ENCODE data around the gene GLG1.
"Not testable (repeated sequence)": the region's sequence is repeated elsewhere in the genome, so short reads cannot be mapped to it uniquely, and the experiment has no call there.

Gene GLG1

DNA sequence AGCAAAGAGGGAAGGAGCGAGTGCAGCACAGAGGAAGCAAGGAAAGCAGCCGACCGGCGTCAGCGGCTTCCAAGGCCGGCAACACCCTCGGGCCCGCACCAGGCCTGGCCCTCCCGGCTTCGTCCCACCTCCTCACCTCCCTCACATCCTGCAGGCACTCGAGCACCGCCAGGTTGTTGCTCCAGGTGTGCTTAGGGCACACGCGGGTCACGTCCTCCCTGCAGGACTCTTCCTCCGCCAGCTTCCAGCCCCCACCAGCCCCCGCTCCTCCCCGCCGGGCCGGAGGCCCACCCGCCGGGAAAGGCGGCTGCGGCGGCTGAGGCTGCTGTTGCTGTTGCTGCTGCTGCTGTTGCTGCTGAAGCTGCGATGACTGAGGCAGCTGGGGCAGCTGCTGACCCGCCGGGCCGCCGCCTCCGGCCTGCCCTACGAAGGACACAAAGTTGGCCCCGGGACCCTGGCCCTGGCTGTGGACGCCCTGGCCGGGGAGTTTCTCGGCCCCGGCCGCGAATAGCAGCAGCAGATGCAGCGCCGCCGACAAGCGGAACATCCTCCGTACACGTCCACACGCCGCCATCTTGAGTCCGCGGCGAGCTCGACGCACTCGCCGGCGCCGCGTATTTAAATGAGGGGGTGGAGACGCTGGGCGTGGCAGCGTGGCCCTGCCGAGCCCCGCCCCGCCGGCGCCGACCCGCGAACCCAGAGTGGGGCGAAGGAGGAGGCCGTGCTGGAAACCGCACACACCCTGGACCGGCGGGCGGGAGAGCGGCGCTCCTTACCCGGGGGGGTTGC is at the start of gene GLG1:
TSS of gene GLG1 (minus strand) at position 594 of the 789 bp plus-strand sequence. CDS start at position 574, 20 bp downstream.
- peak; percentile 90 for DNase-seq (ENCODE audit: low spot score)
- H3K4me3 ChIP-seq: peak within 1 kb of the TSS; percentile 88
- TF ChIP-seq, protein P1, sequence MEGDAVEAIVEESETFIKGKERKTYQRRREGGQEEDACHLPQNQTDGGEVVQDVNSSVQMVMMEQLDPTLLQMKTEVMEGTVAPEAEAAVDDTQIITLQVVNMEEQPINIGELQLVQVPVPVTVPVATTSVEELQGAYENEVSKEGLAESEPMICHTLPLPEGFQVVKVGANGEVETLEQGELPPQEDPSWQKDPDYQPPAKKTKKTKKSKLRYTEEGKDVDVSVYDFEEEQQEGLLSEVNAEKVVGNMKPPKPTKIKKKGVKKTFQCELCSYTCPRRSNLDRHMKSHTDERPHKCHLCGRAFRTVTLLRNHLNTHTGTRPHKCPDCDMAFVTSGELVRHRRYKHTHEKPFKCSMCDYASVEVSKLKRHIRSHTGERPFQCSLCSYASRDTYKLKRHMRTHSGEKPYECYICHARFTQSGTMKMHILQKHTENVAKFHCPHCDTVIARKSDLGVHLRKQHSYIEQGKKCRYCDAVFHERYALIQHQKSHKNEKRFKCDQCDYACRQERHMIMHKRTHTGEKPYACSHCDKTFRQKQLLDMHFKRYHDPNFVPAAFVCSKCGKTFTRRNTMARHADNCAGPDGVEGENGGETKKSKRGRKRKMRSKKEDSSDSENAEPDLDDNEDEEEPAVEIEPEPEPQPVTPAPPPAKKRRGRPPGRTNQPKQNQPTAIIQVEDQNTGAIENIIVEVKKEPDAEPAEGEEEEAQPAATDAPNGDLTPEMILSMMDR (IDR thresholded peaks at IDR 0.05): no peak
- peak within 1 kb of the TSS; percentile 96 for H3K27ac ChIP-seq

DNA sequence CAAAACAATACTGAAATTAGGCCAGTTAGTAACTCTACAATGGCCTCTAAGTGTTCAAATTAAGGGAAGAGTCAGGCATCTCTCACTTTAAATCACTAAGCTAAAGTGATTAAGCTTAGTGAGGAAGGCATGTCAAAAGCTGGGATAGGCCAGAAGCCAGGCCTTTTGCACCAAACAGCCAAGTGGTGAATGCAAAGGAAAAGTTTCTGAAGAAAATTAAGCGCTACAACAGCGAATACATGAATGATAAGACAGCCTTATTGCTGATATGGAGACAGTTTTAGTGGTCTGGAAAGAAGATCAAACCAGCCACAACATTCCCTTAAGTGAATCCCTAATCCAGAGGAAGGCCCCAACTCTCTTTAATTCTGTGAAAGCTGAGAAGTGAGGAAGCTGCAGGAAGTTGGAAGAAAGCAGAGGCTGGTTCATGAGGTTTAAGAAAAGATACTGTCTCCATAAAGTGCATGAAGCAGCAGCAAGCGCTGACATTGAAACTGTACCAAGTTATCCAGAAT is 47.7 kb upstream of the GLG1 start:
- TF ChIP-seq, protein P1 (IDR thresholded peaks at IDR 0.05): no peak
- Histone ChIP-seq H3K4me3 (no peak overlapping the region), H3K27ac (no peak overlapping the region)
- no peak for DNase-seq (ENCODE audit: low spot score)

DNA sequence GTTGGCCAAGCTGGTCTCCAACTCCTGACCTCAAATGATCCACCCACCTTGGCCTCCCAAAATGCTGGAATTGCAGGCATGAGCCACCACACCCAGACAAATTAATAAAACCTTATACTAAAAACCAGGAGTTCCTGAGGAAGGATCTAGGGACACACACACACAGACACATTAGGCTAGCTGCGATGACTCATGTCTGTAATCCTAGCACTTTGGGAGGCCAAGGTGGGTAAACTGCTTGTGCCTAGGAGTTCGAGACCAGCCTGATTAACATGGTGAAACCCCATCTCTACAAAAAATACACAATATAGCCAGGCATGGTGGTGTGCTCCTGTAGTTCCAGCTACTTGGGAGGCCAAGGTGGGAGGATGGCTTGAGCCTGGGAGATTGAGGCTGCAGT is 46.0 kb upstream of the GLG1 start:
- H3K4me3 ChIP-seq; DNase-seq (ENCODE audit: low spot score); H3K27ac ChIP-seq: not testable (repeated sequence)

DNA sequence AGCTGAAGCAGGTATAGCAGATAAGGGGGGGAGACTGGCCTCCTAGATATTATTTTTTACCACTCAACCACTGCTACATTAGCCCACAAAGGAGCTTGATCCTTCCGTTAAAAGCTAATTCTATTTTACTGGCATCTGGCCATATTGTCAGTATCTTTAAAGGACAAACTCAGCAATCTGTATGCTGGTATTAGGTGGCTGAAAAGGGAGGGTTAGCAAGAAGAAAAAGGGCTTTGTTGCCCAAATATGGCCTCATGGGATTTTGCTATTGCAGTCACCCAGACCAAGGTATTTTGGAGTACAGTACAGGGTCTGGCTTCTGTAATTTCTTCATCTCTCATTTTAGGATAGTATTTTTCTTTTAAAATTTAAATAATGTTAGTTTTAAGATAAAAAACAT is 45.3 kb upstream of the GLG1 start:
- Histone ChIP-seq H3K4me3 (no peak overlapping the region), H3K27ac (no peak overlapping the region)
- DNase-seq (ENCODE audit: low spot score): no peak
- TF ChIP-seq, protein P1 (IDR thresholded peaks at IDR 0.05): no peak

DNA sequence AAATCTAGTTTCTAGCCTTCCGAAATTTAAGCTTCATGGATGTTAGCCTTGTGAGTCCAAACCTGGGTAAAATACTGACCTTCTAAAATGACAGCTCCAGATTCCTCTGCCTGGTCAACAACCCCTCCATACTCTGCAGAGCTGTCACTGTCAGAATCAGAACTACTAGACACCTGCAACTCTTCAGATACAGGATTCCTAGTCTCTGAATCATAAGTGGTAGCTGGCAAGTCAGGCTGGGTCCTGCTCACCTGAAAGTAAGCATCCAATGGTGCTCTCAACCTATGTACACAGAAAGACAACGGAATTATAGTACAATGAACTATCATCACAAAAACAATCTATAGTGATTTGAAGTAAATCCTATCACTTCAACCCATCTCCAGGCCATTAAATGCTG is 44.9 kb upstream of the GLG1 start:
- no peak for DNase-seq (ENCODE audit: low spot score)
- H3K4me3 ChIP-seq: no peak overlapping the region
- no peak overlapping the region for H3K27ac ChIP-seq
- TF ChIP-seq, protein P1 (IDR thresholded peaks at IDR 0.05): no peak

DNA sequence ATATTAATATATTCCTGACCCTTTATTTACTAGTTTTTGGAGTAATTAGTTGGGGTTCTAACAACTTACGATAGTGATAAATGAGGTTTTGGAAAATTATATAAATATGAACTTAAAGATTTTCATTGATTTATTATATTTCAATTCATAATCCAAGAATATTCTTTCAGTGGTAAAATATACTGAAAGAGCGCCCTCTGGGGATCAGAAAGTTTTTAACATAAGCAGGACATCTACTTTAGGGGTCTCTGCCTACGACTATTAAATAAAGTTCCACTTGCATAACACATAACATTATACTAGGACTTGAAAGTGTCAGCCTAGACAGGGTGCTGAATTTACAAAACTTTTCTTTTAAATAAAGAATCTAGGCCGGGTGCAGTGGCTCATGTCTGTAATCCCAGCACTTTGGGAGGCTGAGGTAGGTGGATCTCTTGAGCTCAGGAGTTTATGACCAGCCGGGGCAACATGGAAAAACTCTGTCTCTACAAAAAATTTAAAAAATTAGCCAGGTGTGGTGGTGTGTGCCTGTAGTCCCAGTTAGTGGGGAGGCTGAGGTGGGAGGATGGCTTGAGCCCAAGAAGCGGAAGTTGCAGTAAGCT is 44.2 kb upstream of the GLG1 start:
- DNase-seq (ENCODE audit: low spot score): no peak

DNA sequence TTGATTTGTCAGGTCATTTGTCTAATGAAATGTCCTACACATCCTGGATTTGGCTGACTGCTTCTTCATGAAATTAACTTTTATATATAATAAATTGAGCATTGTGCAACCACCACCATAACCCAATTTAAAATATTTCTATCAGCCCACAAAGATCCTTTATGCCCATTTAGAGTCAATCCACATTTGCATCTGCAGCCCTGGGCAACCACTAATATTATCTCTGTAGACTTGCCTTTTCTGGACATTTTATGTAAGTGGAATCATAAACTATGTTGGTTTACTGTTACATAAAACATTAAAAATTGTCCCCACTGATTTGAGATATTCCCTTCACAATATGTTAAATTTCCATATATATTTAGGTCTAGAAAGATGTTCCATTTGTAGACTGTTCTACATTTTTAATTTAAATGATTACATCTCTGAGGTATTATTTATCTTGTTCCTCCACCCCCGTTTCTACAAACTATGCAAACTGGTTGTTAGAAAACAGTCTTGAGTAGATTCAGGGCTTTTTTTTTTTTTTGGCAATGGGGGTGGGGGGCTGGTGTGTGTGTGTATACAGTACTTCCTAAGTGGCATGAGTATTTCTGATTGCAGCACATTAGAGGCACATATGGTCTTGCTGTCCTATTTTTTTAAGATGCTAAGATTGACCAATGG is 43.1 kb upstream of the GLG1 start:
- TF ChIP-seq, protein P1 (IDR thresholded peaks at IDR 0.05): no peak
- Histone ChIP-seq H3K27ac (no peak overlapping the region), H3K4me3 (no peak overlapping the region)
- DNase-seq (ENCODE audit: low spot score): no peak

More for the DNA sequence above, 44.2 kb upstream of the GLG1 start:
- Histone ChIP-seq H3K27ac (no peak overlapping the region), H3K4me3 (no peak overlapping the region)
- TF ChIP-seq, protein P1 (IDR thresholded peaks at IDR 0.05): no peak

All from coronary artery (tissue), 2 donors.